GM21723 (cell line): Measurements from ENCODE around the gene CBARP.

ENCODE experiments used
- ATAC-seq: cut with Tn5 transposase; IDR thresholded peaks from one replicate; pipeline ENCODE4 v1.9.1; 2021; ENCODE audit warnings: mild to moderate bottlenecking, moderate library complexity; ENCODE audit not compliant: unreplicated experiment

The CBARP gene

DNA sequence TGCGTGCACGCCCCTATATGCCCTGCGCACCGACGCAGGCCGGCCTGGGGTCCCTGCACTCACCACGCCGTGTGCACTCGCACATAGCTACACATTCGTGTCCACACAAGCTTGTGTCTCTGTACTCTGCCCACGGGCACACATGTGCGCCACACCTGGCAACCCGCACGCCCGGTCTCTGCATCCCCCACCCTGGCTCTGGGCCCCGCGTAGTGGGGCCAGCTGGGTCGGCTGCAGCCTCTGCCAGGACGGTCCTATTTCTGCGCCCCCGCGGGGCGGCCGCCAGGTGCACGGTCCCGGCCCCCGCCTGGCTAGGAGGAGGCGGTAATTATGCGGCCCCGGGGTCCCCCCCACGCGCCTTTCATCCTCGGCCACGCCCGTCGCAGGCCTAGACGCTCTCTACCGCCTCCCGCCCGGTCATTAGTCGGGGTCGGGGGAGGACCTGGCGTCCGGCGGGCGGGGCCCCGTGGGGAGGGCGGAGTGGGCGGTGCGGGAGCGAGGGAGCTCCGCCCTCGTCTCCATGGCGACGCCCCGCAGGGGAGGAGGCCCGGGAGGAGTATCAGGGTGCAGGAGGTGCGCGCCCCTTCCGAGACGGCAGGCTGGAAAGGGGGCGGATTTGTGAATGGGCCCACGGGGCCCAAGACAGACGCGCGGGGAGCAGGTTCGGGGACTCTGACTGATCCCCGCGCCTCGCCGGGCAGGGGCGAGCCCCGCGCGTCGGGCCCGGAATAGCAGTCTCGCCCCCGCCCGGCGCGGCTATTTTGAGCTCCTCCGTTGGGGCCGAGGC, 28.5 kb upstream of the CBARP start:
- peak; percentile 41 for ATAC-seq

DNA sequence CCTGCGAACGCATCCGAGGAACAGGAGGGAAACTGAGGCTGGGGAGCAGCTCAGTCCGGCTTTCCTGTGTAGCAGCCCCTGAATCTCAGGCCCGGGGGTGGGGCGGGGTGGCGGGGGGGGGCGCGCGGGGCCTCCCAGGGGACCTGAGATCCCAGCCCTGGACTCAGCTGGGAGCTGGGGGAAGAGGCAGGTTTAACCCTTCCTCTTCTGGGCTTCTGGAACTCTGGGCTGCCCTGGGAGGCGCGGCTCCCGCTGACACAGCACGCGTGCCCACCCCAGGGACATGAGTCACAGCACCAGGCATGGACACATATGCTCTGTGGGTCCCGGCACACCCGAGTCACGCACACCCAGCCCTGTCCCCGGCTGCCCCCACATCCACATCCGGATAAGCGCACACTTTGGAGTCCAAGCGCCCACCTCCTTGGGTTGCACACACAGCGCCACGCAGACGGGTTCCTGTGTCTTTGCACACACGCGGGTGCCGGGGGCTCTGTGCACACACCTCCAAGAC, 27.9 kb upstream of the CBARP start:
- no peak for ATAC-seq

DNA sequence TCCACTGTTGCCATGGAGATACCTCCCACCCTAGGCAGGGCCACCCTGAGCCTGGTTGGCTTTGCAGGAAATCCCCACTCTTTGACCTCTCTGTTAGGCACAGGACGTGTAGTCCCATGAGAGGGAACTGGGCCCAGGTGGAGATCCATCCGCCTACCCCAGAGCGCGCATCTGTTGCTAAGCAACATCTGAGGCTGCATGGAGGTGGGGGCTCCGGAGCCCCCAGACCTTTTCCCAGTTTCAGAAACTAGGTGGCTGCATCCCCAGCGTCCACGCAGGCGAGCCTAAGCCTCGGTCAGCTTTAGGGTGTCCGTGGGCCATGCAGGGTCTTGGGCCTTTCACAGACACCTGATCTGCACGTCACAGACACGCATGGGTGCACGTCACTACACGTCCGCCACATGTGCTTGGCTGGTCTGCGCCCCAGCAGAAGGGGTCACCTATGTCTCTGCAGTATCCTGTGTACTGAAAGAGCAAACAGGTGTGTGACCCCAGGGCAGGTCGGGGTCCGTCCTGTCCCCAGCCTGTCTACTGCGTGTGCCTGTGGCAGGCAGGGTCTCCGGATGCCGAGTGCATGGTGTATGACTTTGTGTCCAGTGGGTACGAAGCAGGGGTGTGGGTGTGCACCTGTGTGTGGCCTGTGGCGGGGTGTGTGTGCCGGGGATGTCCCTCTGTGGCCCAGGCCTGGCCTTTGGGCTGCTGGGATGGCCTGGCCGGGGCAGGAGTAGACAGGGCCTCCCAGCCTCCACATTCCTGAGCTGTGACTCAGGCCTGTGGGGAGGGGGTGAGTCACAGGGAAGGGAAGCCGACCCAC, 27.2 kb upstream of the CBARP start:
- no peak for ATAC-seq

DNA sequence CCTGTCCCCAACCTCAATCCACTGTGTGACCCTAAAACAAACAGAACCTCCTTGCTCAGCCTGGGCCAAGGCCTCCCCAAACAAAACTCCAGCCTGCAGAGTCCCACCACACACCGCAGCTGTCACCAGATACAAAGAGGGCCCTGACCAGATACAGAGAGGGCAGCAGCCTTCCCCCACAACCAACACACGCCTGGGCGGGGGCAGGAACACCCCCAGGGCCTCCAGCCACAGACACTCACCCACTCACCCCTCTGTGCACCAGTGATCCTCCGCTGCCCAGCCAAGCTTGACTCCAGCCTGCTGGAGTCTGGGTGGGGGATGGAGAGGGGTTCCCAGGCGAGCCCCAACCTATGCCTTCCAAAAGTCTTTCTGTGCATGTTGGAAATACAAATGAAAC, 25.4 kb upstream of the CBARP start:
- no peak for ATAC-seq

DNA sequence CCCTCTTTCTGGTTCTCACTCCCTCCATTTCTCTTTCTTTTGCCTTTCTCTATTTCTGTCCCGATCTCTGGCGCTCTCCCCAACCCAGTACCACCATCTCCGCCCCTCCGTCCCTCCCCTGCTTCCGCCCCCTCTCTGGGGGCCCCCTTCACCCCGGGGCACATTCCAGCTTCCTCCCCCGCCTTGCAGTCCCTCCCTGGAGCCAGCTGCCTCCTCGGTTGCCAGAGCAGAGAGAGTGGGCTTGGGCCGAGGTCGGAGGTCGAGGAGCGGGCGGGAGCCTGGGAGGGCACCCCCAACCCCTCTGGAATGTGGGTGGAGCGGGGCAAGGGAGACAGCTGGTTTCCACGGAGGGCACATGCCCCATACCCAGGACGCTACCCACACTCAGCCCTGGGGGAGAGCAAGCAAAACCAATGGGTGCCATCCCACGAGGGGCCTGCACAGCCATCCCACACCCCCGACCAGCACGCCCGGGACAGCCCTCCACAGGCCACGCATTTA, 24.9 kb upstream of the CBARP start:
- ATAC-seq = no peak

DNA sequence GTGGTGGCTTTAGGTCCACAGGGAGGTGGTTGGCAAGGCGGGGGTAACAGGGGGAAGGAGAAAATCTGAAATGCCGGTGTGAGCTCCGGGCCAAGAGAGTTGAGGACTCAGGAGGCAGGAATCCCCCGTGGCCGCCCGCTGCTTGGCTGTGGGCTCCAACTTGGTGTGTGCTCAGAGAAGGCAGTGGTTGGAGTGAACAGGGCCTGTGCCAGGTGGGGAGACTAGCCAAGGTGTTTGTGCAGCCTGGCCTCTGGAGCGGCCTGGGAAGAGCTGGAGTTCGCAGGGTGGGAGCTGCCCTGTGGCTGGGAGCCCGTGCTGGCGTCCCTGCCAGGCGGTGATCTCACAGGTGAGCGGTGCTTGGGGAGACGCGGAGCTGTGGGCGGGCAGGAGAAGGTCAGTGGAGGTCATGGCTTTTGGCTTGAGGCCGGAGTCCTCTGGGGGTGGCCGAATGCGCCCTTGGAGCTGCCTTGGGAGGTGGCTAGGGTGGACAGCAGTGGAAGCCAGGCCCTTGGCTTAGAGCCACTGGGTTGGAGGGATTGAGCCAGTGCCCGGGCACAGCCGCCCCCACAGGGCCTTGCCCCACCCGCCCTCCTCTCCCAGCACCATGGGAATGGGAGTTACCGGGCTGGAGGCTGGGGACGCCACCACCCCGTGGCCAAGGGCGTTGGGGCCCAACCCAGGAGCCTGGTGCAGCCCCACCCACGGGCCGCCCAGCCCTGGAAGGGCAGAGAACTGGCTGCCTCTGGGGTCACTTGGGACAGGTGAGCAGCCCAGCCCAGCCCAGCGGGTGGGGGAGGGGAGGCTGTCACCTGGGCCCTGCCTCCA, 24.2 kb upstream of the CBARP start:
- ATAC-seq = no peak

DNA sequence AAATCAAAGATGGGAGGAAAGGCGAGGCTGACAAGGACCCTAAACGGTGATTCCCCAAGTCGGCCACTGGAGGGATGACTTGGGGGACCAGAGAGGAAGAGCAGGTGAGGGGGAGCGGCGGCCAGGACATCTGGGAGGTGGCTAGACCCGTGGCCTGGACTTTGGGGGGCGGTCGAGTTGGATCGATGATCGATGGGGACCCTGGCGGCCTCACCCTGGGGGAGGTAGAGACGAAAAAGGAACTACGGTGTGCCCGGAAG, 23.7 kb upstream of the CBARP start:
- ATAC-seq = no peak

DNA sequence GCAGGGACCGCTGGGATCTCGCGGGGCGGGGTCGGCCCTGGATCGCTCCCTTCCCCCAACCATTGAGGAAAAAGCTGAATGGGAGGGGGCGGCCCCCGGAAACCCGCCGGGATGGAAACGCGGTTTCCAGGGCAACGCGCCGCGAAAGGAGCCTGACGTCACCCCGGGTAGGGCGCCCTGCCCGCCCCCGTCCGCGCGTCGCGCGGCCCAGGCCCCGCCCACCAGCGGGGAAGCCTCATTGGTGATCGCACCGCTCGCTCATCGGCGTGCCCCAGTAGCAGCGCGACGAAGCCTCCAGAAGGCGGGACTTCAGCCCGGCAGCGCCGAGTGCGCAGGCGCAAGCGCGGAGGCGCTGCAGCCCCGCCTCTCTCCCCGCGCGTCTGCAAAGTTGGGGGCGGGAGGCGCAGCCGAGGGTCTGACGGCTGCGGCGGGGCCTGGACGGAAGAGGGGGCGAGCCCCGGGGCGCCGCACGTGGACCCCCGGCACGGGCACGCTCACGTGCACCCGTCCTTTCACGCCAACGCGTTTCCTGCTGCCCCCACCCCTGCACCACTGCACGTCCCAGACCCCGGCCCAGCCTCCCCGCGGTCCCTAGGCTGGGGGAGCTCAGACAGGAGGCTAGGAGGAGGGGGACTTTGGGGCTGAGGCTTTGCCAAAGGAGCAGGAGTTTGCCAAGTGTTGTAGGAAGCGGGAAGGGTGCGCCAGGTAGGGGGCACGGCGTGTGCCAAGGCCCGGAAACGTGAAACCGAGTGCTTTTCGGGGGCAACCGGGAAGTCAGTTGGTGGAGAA, 23.1 kb upstream of the CBARP start:
- ATAC-seq = peak; percentile 49

DNA sequence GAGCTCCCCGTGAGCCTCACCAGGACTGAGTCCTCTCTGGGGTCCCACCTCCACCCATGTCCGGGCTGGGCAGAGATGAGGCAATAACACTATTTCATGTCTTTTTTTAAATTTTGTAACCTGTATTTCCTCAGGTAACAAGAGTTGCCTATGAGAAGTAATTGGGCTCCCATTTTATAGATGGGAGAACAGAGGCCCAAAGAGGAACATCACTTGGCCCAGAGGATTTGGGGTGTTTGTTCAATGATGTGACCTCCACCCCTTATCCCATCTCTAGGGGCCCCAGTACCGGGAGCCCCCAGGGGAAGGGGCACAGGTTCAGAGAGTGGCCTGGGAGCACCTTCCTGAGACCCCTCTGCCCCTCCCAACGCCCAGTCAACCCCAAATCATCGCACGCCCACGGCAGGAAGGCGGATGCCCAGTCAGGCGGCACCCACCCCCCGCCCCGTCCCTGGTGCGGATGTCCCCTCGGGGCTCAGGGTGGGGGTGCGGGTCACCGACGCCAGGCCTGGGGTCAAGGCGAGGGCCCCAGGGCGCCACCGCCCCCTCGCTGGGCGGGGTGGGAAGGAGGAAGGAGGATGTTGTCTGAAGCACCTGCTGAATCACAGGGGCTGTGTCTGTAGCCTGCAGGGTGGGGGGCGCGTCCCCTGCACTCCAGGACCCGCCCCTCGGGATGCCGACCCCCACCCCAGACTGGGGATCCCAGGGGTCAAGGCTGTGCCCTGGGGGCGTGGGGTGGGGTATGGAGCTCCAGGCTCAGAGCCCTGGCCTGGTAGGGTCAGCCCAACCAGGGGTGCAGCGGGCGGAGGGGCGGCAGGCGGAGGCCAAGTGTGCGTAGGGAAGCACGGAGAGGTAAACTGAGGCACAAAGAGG, 22.3 kb upstream of the CBARP start:
- ATAC-seq = peak; percentile 13

DNA sequence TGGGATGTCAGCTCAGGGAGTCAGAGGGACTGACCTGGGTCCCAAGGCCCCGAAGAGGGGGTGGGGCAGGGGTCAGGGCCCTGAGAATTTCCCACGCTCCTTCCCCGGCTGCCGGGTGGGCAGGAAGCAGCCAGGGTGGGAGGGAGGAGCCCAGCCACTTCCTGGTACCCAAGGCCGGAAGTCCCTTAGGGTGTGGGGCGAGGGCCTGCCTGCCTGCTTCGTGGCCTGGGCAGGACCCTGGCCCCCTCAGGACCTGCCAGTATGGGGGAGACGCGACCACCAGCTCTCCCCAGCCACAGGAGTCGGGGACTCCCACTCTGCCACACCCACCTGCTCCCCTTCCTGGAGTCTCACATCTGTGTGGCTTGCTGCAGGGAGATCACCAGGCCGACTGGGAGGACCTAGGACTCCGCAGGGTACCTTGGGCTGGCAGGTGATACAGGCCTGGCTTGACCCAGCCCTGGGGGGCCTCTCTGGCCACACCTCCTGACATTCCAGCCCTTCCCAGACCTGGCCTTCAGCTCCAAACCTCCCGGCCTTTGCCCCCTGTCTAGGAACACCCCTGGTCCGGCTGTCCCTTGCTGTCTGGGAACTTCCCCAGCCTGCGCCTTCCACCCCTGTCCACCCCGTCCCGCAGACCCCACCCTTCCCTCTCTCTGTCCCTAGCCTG, 21.5 kb upstream of the CBARP start:
- ATAC-seq = peak; percentile 25

DNA sequence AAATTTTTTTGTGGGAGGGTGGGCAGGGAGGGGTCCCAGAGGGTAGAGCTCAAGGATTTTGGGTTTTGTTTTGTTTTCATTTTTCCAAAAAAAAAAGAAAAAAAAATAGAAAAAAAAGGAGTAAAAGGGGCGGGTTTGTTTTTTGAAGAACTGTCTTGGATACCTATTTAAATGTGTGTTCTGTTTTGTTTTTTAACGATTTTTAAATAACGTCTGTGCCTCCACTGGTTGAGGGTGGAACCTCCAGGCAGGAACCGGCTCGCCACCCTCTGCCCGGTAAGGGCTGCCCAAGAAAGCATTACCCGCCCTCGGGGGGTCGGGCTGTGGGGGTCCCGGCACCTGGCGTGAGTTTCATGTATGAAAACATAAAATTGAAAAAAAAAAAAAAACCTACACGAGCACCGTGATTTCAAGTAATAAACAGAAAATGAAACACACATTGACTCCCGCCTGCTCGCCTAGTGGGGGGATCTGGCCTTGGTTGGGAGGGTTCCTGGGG, 21.0 kb upstream of the CBARP start:
- ATAC-seq = no peak

DNA sequence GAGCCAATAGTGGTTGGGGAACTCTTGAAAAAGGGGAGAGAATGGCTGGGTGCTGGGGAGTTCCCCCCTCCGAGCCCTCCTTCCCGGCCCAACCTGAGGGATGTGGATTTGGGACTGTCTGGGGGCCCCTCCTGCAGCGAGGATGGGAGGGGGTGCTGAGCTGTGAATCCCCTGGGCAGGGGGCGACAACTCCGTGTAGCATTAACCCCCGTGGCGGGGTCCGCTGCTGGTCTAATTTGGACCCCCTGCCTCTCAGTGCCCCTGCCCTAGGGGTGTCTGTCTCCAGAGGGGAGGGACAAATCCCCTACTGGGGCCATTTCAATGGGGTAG, 20.3 kb upstream of the CBARP start:
- ATAC-seq = no peak

DNA sequence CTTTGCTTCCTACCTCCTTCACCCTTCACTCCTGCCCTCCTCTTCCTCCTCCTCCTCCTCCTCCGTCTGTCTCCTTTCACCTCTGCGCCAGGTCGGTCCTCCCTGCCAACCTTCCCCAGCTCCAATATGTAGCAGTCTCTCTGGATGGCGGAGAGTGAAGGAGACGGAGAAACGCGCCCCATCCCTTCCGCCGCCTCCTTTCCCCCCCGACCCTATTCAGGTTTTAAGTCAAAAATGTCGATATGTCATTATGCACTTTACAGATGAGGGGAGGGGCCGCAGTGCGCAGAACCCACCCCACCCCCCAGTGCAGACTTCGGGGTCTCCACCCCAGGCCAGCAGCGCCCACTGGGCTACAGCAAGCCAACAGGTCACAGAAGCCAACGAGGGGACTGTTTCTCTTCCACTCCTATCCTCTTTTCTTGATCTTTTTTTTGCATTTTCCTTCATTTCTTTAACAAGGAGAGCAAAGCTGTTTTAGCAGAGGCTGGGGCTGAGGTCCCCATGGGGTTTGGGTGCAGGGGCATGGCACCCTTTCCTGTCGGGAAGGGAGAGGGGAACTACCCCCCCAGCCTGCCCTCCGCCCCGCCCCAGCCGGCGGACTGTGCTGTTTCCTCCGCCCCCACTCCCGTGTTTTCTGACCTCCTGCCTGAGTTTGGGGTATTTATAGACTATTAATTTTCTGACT, 19.8 kb upstream of the CBARP start:
- no peak for ATAC-seq

DNA sequence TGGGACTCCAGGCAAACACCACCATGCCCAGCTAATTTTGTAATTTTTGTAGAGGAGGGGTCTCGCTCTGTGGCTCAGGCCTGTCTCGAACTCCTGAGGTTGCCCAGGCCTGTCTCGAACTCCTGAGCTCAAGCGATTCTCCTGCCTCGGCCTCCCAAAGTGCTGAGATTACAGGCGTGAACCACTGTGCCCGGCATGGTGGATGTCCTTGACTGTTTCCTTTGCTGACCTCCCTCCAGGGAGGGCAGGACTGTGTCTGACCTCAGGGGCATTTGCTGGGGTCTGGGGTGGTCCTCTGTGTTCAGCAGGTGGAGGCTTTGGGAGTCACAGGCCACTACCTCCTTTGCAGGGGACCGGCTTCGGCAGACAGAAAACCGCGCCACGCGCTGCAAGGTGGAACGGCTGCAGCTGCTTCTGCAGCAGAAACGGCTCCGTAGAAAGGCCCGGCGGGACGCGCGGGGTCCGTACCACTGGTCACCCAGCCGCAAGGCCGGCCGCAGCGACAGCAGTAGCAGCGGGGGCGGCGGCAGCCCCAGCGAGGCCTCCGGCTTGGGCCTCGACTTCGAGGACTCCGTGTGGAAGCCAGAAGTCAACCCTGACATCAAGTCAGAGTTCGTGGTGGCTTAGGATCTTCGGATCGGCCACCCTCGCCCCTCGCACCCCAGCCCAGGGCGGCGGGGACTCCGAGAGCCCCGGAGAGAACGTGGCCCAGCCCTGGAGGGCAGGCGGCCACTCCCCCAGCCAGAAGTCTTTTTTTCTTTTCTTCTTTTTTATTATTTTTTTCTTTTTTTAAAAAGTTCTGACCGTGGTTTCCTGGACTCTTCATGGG, 19.1 kb upstream of the CBARP start:
- ATAC-seq = no peak

DNA sequence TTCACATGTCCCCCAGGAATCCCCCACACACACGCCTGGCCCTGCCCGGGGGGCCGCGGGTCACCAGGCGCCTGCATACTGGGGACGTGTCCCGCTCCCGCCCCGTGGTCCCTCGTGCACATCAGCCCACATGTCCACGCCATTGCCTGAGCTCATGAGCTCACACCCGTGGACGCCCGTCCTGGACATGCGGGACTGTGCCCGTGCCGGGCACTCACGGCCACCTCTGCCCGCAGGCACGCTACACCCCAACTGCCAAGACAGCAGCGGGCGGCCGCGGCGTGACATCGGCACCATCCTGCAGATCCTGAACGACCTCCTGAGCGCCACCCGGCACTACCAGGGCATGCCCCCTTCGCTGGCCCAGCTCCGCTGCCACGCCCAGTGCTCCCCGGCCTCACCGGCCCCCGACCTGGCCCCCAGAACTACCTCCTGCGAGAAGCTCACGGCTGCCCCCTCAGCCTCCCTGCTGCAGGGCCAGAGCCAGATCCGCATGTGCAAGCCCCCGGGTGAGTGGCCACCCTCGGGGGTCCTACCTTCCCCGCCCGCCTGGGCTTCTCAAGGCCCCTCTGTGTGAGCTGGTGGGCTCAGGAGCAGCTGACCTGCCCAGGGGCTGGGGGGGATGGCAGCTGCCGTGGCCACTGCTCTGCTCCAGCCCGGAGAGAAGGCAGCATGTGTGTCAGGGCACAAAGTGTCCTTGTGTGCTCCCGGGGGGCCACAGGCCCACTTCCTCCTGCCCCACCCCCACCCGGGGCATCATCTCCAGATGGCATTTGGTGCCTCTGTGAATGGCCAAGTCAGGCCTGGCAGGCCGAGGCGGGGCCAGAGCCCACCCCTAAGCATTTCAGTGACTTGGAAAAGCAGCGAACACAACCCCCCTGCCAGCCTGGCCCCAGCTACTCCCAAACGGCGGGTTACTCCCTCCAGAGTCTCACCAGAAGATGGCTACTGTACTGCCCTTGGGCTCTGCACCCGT, 17.7 kb upstream of the CBARP start:
- no peak for ATAC-seq

DNA sequence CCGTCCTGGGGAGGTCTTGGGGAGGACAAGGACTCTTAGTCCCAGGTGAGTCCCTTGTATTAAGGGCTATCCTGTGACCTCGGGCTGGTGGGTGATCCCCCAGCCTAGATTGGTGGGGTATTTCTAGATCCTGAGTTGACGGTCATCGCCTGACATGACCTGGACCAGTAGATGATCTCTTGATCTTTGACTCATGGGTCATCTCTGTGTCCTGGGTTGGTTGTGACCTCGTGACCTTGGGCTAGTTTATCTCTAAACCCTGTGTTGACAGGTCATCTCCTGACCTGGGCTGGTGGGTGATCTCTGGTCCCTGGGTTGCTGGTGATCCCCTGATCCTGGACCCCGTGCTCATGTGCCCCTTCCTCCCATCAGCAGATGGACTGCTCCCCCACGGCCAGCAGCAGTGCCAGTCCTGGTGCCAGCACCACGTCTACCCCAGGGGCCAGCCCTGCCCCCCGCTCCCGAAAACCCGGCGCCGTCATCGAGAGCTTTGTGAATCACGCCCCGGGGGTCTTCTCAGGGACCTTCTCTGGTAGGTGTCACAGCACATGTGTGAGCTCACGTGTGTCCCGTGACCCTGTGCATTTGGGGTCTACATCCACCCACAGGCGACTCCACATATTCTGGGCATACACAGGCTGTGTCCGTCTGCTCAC, 16.9 kb upstream of the CBARP start:
- ATAC-seq = no peak
